NCI-H774 (cell line): ENCODE results near the gene ANP32A.

ENCODE experiments used
- DNase-seq: peaks from one replicate; lab custom pipeline; 2025; lab: John Stamatoyannopoulos, UW

ANP32A gene

DNA sequence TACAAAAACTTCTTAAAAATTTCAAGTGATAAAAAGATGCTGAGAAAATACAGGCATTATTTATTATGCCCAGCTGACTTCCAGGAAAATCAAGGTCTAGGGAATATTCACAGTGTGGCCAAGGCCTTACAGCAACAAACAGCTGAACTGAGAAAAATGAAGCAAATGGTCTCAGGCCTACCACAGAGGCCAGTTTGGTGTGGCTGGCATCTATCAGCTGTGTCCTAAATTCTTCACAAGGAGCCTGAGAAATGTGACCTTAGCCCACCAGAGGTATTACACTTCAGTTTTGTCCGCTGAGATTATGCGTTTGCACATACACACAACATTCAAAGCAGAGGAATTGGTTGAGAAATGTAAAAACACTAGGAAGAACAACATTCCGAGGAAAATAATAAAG, 77.4 kb downstream of the ANP32A start:
- DNase-seq = no peak

GRCh38 chr15:68739390-68740080, 81.2 kb downstream of the ANP32A start:
- no peak for DNase-seq

- no peak for DNase-seq
These were observed 85.1 kb downstream of the ANP32A start for GRCh38 chr15:68735610-68736009.

- DNase-seq = no peak
These were observed 85.8 kb downstream of the ANP32A start for GRCh38 chr15:68734881-68735280.

DNA sequence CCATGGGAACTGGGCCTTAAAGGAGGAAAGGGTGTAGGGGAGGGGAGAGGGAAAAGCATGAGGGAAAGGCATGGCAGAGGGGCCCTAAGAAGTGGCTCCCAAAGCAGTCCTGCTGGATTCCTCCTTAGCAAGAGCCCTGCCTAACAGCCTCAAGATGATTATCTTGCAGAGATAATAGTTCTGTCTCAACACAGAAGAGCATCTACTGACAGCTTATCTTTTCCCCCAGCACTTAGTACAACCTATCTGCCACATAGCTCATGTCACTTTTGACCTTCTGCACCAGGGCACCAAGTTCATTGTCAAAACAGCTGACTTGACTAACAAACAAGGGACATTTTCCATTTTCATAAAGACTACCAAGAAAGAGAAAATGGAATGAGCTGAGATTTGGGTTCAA, 86.3 kb downstream of the ANP32A start:
- DNase-seq = no peak

GRCh38 chr15:68733666-68734065, 87.0 kb downstream of the ANP32A start:
- no peak for DNase-seq

DNA sequence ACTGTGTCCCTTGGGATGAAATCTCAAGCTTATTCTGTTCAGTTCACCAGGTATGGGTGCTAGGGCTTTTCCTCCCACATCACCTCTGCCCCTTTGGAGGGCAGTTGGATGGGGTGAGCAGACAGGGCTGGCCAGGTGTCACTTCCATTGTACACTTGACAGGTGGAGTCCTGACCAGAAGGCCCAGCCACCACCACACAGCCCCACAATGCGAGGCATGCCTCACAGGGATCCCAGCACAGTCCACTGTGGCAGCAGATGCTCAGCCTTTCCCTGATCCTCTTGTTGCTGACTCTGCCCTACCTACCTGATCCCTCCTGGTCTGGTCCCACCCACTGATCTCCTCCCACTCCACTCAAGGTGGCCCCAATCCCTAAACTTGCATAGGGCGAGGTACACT, 88.2 kb downstream of the ANP32A start:
- no peak for DNase-seq

DNA sequence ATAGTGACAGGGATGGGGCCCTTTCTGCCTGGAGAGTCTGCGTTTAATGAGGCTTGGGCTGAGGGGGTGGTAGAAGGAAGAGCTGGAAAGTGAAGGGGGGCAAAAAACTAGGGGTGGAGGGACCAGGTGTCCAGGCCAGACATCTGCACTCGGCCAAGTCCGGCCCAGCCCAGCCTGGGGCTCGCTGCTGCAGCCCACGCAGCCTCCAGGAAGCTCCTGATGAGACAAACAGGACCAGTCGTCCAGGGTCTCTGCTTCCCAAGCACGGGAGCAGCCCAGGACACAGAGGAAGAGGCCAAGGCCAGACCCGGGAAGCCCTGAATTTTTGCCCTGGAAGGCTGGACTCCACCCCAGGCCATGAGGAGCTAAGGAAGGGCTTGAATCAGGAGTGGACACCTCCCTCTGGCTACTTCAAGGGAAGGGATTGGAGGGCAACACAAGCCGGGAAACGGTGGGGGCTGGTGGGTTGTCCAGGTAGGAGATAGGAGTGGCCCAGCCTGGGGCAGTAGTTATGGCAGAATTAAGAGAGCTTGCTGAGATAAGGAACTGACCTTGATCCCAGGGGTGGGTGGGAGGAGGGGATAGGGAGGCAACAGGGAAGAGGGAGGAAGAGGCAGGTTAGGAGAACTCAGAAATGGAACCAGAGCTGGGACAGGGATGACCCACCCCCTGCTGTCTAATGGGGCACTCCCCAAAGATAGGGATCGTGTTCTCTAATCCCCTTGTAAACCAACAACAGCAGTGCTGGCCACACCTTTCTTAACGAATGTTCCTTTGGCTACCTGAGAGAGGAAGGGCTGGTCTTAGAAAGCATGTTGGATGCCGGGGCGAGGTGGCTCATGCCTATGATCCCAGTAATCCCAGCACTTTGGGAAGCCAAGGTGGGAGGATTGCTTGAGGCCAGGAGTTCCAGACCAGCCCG, 89.5 kb downstream of the ANP32A start:
- no peak for DNase-seq

- DNase-seq = no peak
These were observed 90.2 kb downstream of the ANP32A start for GRCh38 chr15:68730471-68730919.

DNA sequence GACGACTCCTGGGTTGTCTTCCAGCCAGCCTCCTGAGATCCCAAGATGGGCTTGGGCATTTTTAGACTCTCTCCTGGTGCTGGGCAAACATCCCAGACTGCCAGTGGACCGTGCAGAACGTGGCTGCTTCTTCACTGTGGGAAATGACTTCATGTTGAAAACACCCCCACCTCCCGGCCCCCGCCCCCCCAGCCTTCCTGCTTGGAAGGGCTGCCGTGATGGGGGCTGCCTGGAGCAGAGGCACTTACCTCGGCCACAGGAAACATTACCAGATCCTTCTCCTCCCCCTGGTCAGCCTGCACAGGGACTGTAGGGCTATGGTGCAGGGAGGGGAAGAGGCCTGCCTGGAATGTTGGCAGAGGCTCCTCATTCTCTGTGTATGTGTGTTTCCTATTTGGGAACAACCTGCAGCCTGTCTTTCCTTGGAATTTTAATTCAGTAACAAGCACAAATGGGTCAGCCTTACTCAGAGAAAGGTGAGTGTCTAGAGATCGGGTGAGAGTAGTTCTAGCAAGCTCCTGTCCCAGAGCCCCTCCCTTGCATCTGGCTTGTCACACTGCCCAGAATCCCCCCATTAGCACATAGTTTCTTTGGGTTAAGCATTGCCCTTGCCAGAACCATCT, 90.8 kb downstream of the ANP32A start:
- DNase-seq = no peak
